Cardiac muscle cell (in vitro differentiated cells and primary cell): Measurements from ENCODE around the gene SUGP1. TPM values are rescaled to one million over a fixed set of nuclear protein-coding genes. Genes with fewer than 3 reads are reported as not detected.
A peak's percentile ranks its signal among the peaks of the same experiment; 100 is the strongest.

ENCODE experiments used
- DNase-seq, 2 donors: peaks; one replicate each; pipeline versions ENCODE4 v3.0.0 to v3.0.0-alpha.2; 2010 to 2017; ENCODE audit warnings: low read depth in 1 of 2, low spot score in 1 of 2
- H3K27ac ChIP-seq: fragments of 200-600 bp; sonication (generic); 2 replicates; pipeline ENCODE4 v1.5.1; 2016
- H3K27me3 ChIP-seq: fragments of 200-600 bp; sonication (generic); 2 replicates; pipeline ENCODE4 v1.6.0; 2016; ENCODE audit warnings: control low read depth
- H3K36me3 ChIP-seq: fragments of 200-600 bp; sonication (generic); 2 replicates; pipeline ENCODE4 v1.5.1; 2016; ENCODE audit warnings: control low read depth
- H3K4me1 ChIP-seq: fragments of 200-600 bp; sonication (generic); 2 replicates; pipeline ENCODE4 v1.8.1; 2017; ENCODE audit warnings: low read depth, mild to moderate bottlenecking, mixed run types
- H3K4me3 ChIP-seq: fragments of 200-600 bp; sonication (generic); 2 replicates; pipeline ENCODE4 v1.5.1; 2016; ENCODE audit warnings: mild to moderate bottlenecking
- H3K9me3 ChIP-seq: fragments of 200-600 bp; sonication (generic); 2 replicates; pipeline ENCODE4 v1.5.1; 2017; ENCODE audit warnings: low read depth, mild to moderate bottlenecking, control low read depth
- CTCF ChIP-seq: IDR thresholded peaks from 2 replicates; pipeline ENCODE4 v1.5.1; 2012; ENCODE audit warnings: low read depth, mild to moderate bottlenecking, low read length
- polyA plus RNA-seq: library from polyadenylated mRNA; unstranded; fragments of >200 nt; fragmentation: Nextera tagmentation; extraction: Ambion mirVana; gene quantifications from 2 replicates; pipeline ENCODE4 v1.2.1, GENCODE V29; 2016
- total RNA-seq: library from RNA; depleted of rRNA; stranded (reverse); fragments of >200 nt; gene quantifications from 2 replicates; pipeline ENCODE4 v1.2.3, GENCODE V29; 2016

SUGP1 gene
- total and polyA plus RNA-seq, 2 experiments from 2014 or later: 74.5 to 84.6 TPM

GRCh38 chr19:19345970-19346369 is 25.7 kb upstream of the SUGP1 start:
- Histone ChIP-seq H3K27ac (no peak overlapping the region), H3K4me1 (no peaks in the 10 kb centered on the region), H3K27me3 (no peaks in the 10 kb centered on the region), H3K36me3 (peaks cover 49% of the 10 kb centered on the region), H3K9me3 (no peaks in the 10 kb centered on the region), H3K4me3 (no peak overlapping the region)
- no peak for DNase-seq
- TF ChIP-seq CTCF: no peak

- H3K9me3 ChIP-seq: no peaks in the 10 kb centered on the region
- H3K27me3 ChIP-seq: no peaks in the 10 kb centered on the region
- peaks cover 50% of the 10 kb centered on the region for H3K36me3 ChIP-seq
- no peak overlapping the region for H3K27ac ChIP-seq
- H3K4me1 ChIP-seq: no peaks in the 10 kb centered on the region
- no peak for DNase-seq
- no peak for TF ChIP-seq CTCF
- H3K4me3 ChIP-seq: no peak overlapping the region
These were observed 24.9 kb upstream of the SUGP1 start for GRCh38 chr19:19345232-19345631.

GRCh38 chr19:19343762-19344161 is 23.5 kb upstream of the SUGP1 start:
- no peak for TF ChIP-seq CTCF

GRCh38 chr19:19343016-19343362 is 22.7 kb upstream of the SUGP1 start:
- DNase-seq: no peak

More at GRCh38 chr19:19343762-19344161, 23.5 kb upstream of the SUGP1 start:
- Histone ChIP-seq H3K36me3 (peaks cover 48% of the 10 kb centered on the region), H3K27me3 (no peaks in the 10 kb centered on the region), H3K9me3 (no peaks in the 10 kb centered on the region), H3K27ac (no peak overlapping the region), H3K4me3 (no peak overlapping the region), H3K4me1 (no peaks in the 10 kb centered on the region)
- no peak for DNase-seq

GRCh38 chr19:19342086-19343015 is 22.0 kb upstream of the SUGP1 start:
- Histone ChIP-seq H3K4me1 (no peaks in the 10 kb centered on the region), H3K36me3 (peaks cover 40% of the 10 kb centered on the region), H3K27ac (no peak overlapping the region), H3K9me3 (no peaks in the 10 kb centered on the region), H3K27me3 (no peaks in the 10 kb centered on the region), H3K4me3 (no peak overlapping the region)
- TF ChIP-seq CTCF: peak; percentile 92
- peak; percentile 70 to 87 for DNase-seq

More at GRCh38 chr19:19343016-19343362, 22.7 kb upstream of the SUGP1 start:
- Histone ChIP-seq H3K27me3 (no peaks in the 10 kb centered on the region), H3K4me3 (no peak overlapping the region), H3K4me1 (no peaks in the 10 kb centered on the region), H3K9me3 (no peaks in the 10 kb centered on the region), H3K27ac (no peak overlapping the region), H3K36me3 (peaks cover 44% of the 10 kb centered on the region)
- no peak for TF ChIP-seq CTCF
